Measurements from ENCODE around the gene ELMOD3.
A peak's percentile ranks its signal among the peaks of the same experiment; 100 is the strongest.

DNA sequence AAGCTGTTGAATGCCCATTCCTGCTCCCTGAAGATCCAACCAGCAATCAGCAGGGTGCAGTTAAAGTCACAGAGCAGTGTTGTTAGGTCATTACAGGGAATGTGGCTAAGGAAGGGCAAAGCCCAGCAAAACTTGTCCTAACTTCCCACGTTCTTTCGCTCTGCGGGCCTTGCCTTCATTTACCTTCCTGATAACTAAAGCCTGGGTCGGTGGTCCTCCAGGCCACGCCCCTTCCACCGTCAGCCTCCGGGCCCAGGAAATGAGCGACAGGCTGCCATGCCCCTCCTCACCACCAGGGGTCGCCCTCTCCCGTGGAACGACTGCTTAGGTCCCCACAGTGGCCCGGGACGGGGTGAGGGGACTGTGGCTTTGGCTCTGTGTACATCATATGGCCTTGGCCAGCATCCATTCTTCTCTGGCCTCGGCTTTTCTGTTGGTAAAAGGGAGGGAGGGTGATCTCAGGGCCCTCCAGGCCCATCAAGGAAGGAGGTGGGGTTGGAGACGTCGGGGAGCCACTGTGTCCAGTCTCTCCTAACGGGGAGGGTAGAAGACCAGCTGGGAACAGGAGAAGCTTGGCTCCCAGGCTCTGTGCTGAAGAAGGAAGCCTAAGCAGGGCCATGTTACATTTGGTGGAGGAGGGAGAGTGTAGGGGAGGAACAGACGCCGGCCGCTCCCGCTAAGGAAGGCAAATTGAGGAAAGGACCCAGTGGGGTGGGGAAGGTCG, 66.1 kb downstream of the ELMOD3 start:
- no peak for TF ChIP-seq TCF12 (IDR thresholded peaks at IDR 0.05)
- TF ChIP-seq RAD21 (IDR thresholded peaks at IDR 0.05; ENCODE audit: low read length) = peak; percentile 99
